ENCODE measurements around the gene RAB11B. TPM values are rescaled to one million over a fixed set of nuclear protein-coding genes. Genes with fewer than 3 reads are reported as not detected.
"Not testable (repeated sequence)": the region's sequence is repeated elsewhere in the genome, so short reads cannot be mapped to it uniquely, and the experiment has no call there.

Gene RAB11B
- total RNA-seq, 1 donor from 2014 or later, result 114 TPM

- intact Hi-C loops (cut with DNase I), result no loop called here
- Histone ChIP-seq H3K9me3 (no peaks in the 10 kb centered on the region), H3K4me1 (peaks cover 16% of the 10 kb centered on the region), H3K27ac (no peak overlapping the region), H3K36me3 (peaks cover 25% of the 10 kb centered on the region), H3K4me3 (no peak overlapping the region), H3K27me3 (no peaks in the 10 kb centered on the region)
- DNase-seq, result no peak
- no peak for ATAC-seq
- no peak for TF ChIP-seq CTCF (IDR thresholded peaks at IDR 0.05)
These were observed 51.8 kb downstream of the RAB11B start for GRCh38 chr19:8441725-8442544.

GRCh38 chr19:8444140-8444676, 54.0 kb downstream of the RAB11B start:
- H3K36me3 ChIP-seq, result peaks cover 21% of the 10 kb centered on the region
- peak overlapping the region; percentile 99 for H3K4me3 ChIP-seq
- H3K27me3 ChIP-seq; intact Hi-C loops (cut with DNase I); DNase-seq; H3K9me3 ChIP-seq; ATAC-seq: not testable (repeated sequence)
- H3K27ac ChIP-seq, result peak overlapping the region; percentile 98
- H3K4me1 ChIP-seq, result peaks cover 38% of the 10 kb centered on the region

- Histone ChIP-seq H3K36me3 (peaks cover 17% of the 10 kb centered on the region), H3K4me1 (peaks cover 42% of the 10 kb centered on the region), H3K27ac (peak within 1 kb of the TSS; percentile 98), H3K9me3 (no peaks in the 10 kb centered on the region), H3K4me3 (peak within 1 kb of the TSS; percentile 99), H3K27me3 (no peaks in the 10 kb centered on the region)
- DNase-seq (peak; percentile 100), ATAC-seq (peak; percentile 98)
- TF ChIP-seq CTCF (IDR thresholded peaks at IDR 0.05), result no peak
- intact Hi-C loops (cut with DNase I), result no loop called here
These were observed 54.7 kb downstream of the RAB11B start, which contains the start of gene HNRNPM for GRCh38 chr19:8444677-8445487. HNRNPM (plus strand) TSS chr19:8444975; CDS start chr19:8444999, 24 bp downstream.

- Histone ChIP-seq H3K27ac (peak overlapping the region; percentile 98), H3K36me3 (peaks cover 17% of the 10 kb centered on the region), H3K4me1 (peaks cover 48% of the 10 kb centered on the region), H3K4me3 (peak overlapping the region; percentile 99), H3K27me3 (no peaks in the 10 kb centered on the region), H3K9me3 (no peaks in the 10 kb centered on the region)
- ATAC-seq (peak; percentile 65), DNase-seq (peak; percentile 83)
- TF ChIP-seq CTCF (IDR thresholded peaks at IDR 0.05), result no peak
- intact Hi-C loops (cut with DNase I), result no loop called here
These were observed 55.4 kb downstream of the RAB11B start for GRCh38 chr19:8445488-8446001.

GRCh38 chr19:8446061-8446709, 56.0 kb downstream of the RAB11B start:
- peaks cover 54% of the 10 kb centered on the region for H3K4me1 ChIP-seq
- no peak for TF ChIP-seq CTCF (IDR thresholded peaks at IDR 0.05)
- peak overlapping the region; percentile 99 for H3K4me3 ChIP-seq
- DNase-seq, result no peak
- intact Hi-C loops (cut with DNase I), result no loop called here
- H3K36me3 ChIP-seq, result peaks cover 17% of the 10 kb centered on the region
- H3K27ac ChIP-seq, result peak overlapping the region; percentile 98
- H3K9me3 ChIP-seq, result no peaks in the 10 kb centered on the region
- no peaks in the 10 kb centered on the region for H3K27me3 ChIP-seq
- no peak for ATAC-seq
